IMR-90 (cell line): ENCODE data around the gene ARFGEF3. TPM values are rescaled to one million over a fixed set of nuclear protein-coding genes. Genes with fewer than 3 reads are reported as not detected.

Experiments used
- ATAC-seq: fragments of 200-7000 bp; cut with Tn5 transposase; 2 replicates; pipeline ENCODE4 v1.9.1; 2020; ENCODE audit warnings: low read depth, mild to moderate bottlenecking, moderate library complexity
- BruUV-seq: library from RNA; stranded (reverse); fragments of 400-500 nt; replicated peaks from 2 replicates; lab custom pipeline; 2021; lab: Mats Ljungman, UMichigan
- CTCF ChIA-PET: fragments of 300-600 bp; formaldehyde crosslinking; extraction: SDS; loops from one replicate; lab custom pipeline; 2021; ENCODE audit warnings: antibody characterized with exemption; lab: Yijun Ruan, JAX
- POLR2A ChIA-PET: fragments of 300-600 bp; sonication (Branson Sonifier 250); formaldehyde crosslinking; loops from one replicate; lab custom pipeline; 2022; ENCODE audit warnings: antibody characterized with exemption; ENCODE audit not compliant: unreplicated experiment; lab: Charles Lee
- DNase-seq: peaks from one replicate; pipeline ENCODE4 v3.0.0; 2013
- H2AFZ ChIP-seq: replicated peaks from 2 replicates; pipeline ENCODE3; 2013; ENCODE audit warnings: low read length, mild to moderate bottlenecking; ENCODE audit not compliant: poor library complexity
- H2AK5ac ChIP-seq: 2 replicates; pipeline ENCODE4 v1.6.1; 2013; ENCODE audit warnings: low read depth, low read length, inconsistent platforms
- H2AK9ac ChIP-seq: replicated peaks from 2 replicates; pipeline ENCODE3; 2013; ENCODE audit warnings: mild to moderate bottlenecking, low read depth, low read length, moderate library complexity; ENCODE audit not compliant: poor library complexity
- H2BK120ac ChIP-seq: 2 replicates; pipeline ENCODE4 v1.6.1; 2013; ENCODE audit warnings: low read depth, low read length, inconsistent platforms
- H2BK15ac ChIP-seq: 3 replicates; pipeline ENCODE4 v1.6.1; 2013; ENCODE audit warnings: low read depth, low read length, inconsistent platforms
- H2BK20ac ChIP-seq: 2 replicates; pipeline ENCODE4 v1.6.1; 2013; ENCODE audit warnings: low read depth, mild to moderate bottlenecking, inconsistent platforms, low read length, moderate library complexity
- H2BK5ac ChIP-seq: 2 replicates; pipeline ENCODE4 v1.6.1; 2013; ENCODE audit warnings: mild to moderate bottlenecking, low read depth, low read length, inconsistent platforms; ENCODE audit not compliant: poor library complexity, severe bottlenecking
- H3K14ac ChIP-seq: replicated peaks from 2 replicates; pipeline ENCODE4 v1.6.1; 2013; ENCODE audit warnings: low read depth, low read length, inconsistent platforms
- H3K18ac ChIP-seq: 2 replicates; pipeline ENCODE4 v1.6.1; 2013; ENCODE audit warnings: low read depth, low read length, control low read depth
- H3K23ac ChIP-seq: 2 replicates; pipeline ENCODE4 v1.6.1; 2013; ENCODE audit warnings: low read depth, low read length, inconsistent platforms
- H3K27ac ChIP-seq: 2 replicates; pipeline ENCODE4 v1.5.1; 2013; ENCODE audit warnings: mild to moderate bottlenecking, control low read depth, low read length; ENCODE audit not compliant: insufficient read depth
- H3K27me3 ChIP-seq: 2 replicates; pipeline ENCODE4 v1.6.1; 2013; ENCODE audit warnings: low read length; ENCODE audit not compliant: control insufficient read depth, insufficient read depth
- H3K36me3 ChIP-seq: 2 replicates; pipeline ENCODE4 v1.6.1; 2013; ENCODE audit warnings: low read length, mixed read lengths; ENCODE audit not compliant: control insufficient read depth, insufficient read depth
- H3K4ac ChIP-seq: 2 replicates; pipeline ENCODE4 v1.6.1; 2013; ENCODE audit warnings: low read depth, low read length, inconsistent platforms
- H3K4me1 ChIP-seq: 2 replicates; pipeline ENCODE4 v1.6.1; 2013; ENCODE audit warnings: low read length, mixed read lengths; ENCODE audit not compliant: control insufficient read depth, insufficient read depth
- H3K4me2 ChIP-seq: 2 replicates; pipeline ENCODE4 v1.6.1; 2013; ENCODE audit warnings: low read depth, mild to moderate bottlenecking, control low read depth, low read length, moderate library complexity
- H3K4me3 ChIP-seq: 2 replicates; pipeline ENCODE4 v1.5.1; 2013; ENCODE audit warnings: low read depth, mild to moderate bottlenecking, control low read depth, low read length, moderate library complexity; ENCODE audit not compliant: insufficient read depth
- H3K56ac ChIP-seq: 2 replicates; pipeline ENCODE4 v1.6.1; 2013; ENCODE audit warnings: low read length, inconsistent platforms; ENCODE audit not compliant: insufficient read depth; ENCODE audit errors: extremely low read depth
- H3K79me1 ChIP-seq, 2 experiments: 2 replicates each; pipeline ENCODE4 v1.6.1; 2013; ENCODE audit warnings: low read length in 2 of 2, inconsistent platforms in 1 of 2, low read depth in 1 of 2
- H3K9ac ChIP-seq: 2 replicates; pipeline ENCODE4 v1.6.1; 2013; ENCODE audit warnings: low read depth, low read length, control low read depth
- H3K9me1 ChIP-seq: 2 replicates; pipeline ENCODE4 v1.6.1; 2013; ENCODE audit warnings: low read length, inconsistent platforms; ENCODE audit not compliant: insufficient read depth
- H3K9me3 ChIP-seq: 2 replicates; pipeline ENCODE4 v1.6.1; 2013; ENCODE audit warnings: low read length; ENCODE audit not compliant: control insufficient read depth, insufficient read depth
- H4K20me1 ChIP-seq: 2 replicates; pipeline ENCODE4 v1.6.1; 2013; ENCODE audit warnings: low read length, inconsistent platforms; ENCODE audit not compliant: insufficient read depth
- H4K5ac ChIP-seq: 2 replicates; pipeline ENCODE4 v1.6.1; 2013; ENCODE audit warnings: mild to moderate bottlenecking, low read depth, low read length, control low read depth
- H4K8ac ChIP-seq, 2 experiments: 2 replicates each; pipeline ENCODE4 v1.6.1; 2013; ENCODE audit warnings: low read depth in 2 of 2, low read length in 2 of 2, control low read depth in 1 of 2, inconsistent platforms in 1 of 2
- H4K91ac ChIP-seq: 2 replicates; pipeline ENCODE4 v1.6.1; 2013; ENCODE audit warnings: low read depth, low read length, inconsistent platforms; ENCODE audit not compliant: insufficient read depth
- BHLHE40 ChIP-seq: fragments of 150-350 bp; IDR thresholded peaks from 2 replicates; pipeline ENCODE4 v1.6.1; 2016; ENCODE audit warnings: mild to moderate bottlenecking, low read depth, low read length
- CEBPB ChIP-seq: IDR thresholded peaks from 2 replicates; pipeline ENCODE4 v1.6.1; 2012; ENCODE audit warnings: low read depth, low read length, improper control_type of control experiment
- CHD1 ChIP-seq: IDR thresholded peaks from 2 replicates; pipeline ENCODE4 v1.6.1; 2012; ENCODE audit warnings: low read depth, low read length, improper control_type of control experiment
- ELK1 ChIP-seq: fragments of 150-350 bp; IDR thresholded peaks from 2 replicates; pipeline ENCODE4 v1.6.1; 2016; ENCODE audit warnings: low read depth, mild to moderate bottlenecking, low read length, moderate library complexity, borderline replicate concordance
- FOS ChIP-seq: fragments of 150-350 bp; IDR thresholded peaks from 2 replicates; pipeline ENCODE4 v1.6.1; 2016; ENCODE audit warnings: low read depth, low read length
- MAFK ChIP-seq: IDR thresholded peaks from 2 replicates; pipeline ENCODE4 v1.6.1; 2012; ENCODE audit warnings: low read depth, low read length, improper control_type of control experiment
- MAZ ChIP-seq: IDR thresholded peaks from 2 replicates; pipeline ENCODE4 v1.6.1; 2012; ENCODE audit warnings: low read depth, mild to moderate bottlenecking, low read length, improper control_type of control experiment, moderate library complexity, borderline replicate concordance
- MXI1 ChIP-seq: IDR thresholded peaks from 2 replicates; pipeline ENCODE4 v1.6.1; 2012; ENCODE audit warnings: low read depth, mild to moderate bottlenecking, low read length, moderate library complexity, borderline replicate concordance
- NFE2L2 ChIP-seq: fragments of 150-350 bp; IDR thresholded peaks from 2 replicates; pipeline ENCODE4 v1.6.1; 2016; ENCODE audit warnings: low read depth, mild to moderate bottlenecking, low read length
- POLR2A ChIP-seq: IDR thresholded peaks from 2 replicates; pipeline ENCODE4 v1.6.1; 2012; ENCODE audit warnings: mild to moderate bottlenecking, low read depth, low read length
- RAD21 ChIP-seq: IDR thresholded peaks from 2 replicates; pipeline ENCODE4 v1.6.1; 2012; ENCODE audit warnings: low read length, improper control_type of control experiment
- RCOR1 ChIP-seq: IDR thresholded peaks from 2 replicates; pipeline ENCODE4 v1.6.1; 2012; ENCODE audit warnings: mild to moderate bottlenecking, low read length, improper control_type of control experiment; ENCODE audit not compliant: insufficient replicate concordance
- RFX5 ChIP-seq: IDR thresholded peaks from 2 replicates; pipeline ENCODE4 v1.8.0; 2012; ENCODE audit warnings: low read depth, mild to moderate bottlenecking, low read length, moderate library complexity
- SMC3 ChIP-seq: fragments of 150-350 bp; IDR thresholded peaks from 2 replicates; pipeline ENCODE4 v1.6.1; 2016; ENCODE audit warnings: low read depth, mild to moderate bottlenecking, antibody characterized with exemption, low read length, moderate library complexity
- whole genome bisulfite sequencing, 2 experiments: methylation state at CpG; one replicate each; pipeline versions ENCODE4 v1.1.5 to v1.1.7; 2013; ENCODE audit warnings: missing lambda C conversion rate in 2 of 2; ENCODE audit not compliant: insufficient read length in 1 of 2; ENCODE audit errors: extremely low coverage in 2 of 2; 5-methylcytosine and 5-hydroxymethylcytosine counted together
- dilution Hi-C: fragments of 300-500 bp; cut with HindIII; formaldehyde crosslinking; loops from one replicate; pipeline ENCODE4 v1.14.3; 2018; ENCODE audit warnings: low sequenced_read_pairs; ENCODE audit not compliant: unreplicated experiment
- in situ Hi-C: fragments of 300-500 bp; cut with MboI; formaldehyde crosslinking; loops from 3 replicates; pipeline ENCODE4 v1.14.3; 2019; ENCODE audit warnings: low sequenced_read_pairs, inconsistent platforms, mixed read lengths
- intact Hi-C: fragments of 100-400 bp; cut with micrococcal nuclease; formaldehyde crosslinking; loops from 2 replicates; pipeline ENCODE4 v1.10.0; 2022
- polyA plus RNA-seq, 3 experiments: library from polyadenylated mRNA; depleted of rRNA; stranded (reverse); fragments of >200 nt; gene quantifications; 2 replicates each; pipeline ENCODE4 v1.2.3, GENCODE V29; 2012; ENCODE audit warnings: low replicate concordance in 1 of 3
- total RNA-seq: library from RNA; depleted of rRNA; stranded (reverse); fragments of >200 nt; gene quantifications from 2 replicates; pipeline ENCODE4 v1.2.3, GENCODE V29; 2012
- TF ChIP-seq, protein P1 (sequence below): conservative IDR thresholded peaks from 2 replicates; pipeline ENCODE4 v1.5.1; 2012; ENCODE audit warnings: mild to moderate bottlenecking, low read depth, low read length, improper control_type of control experiment
- TF ChIP-seq, protein P2 (sequence below): fragments of 150-350 bp; IDR thresholded peaks from 2 replicates; pipeline ENCODE4 v1.6.1; 2017; ENCODE audit warnings: mild to moderate bottlenecking, antibody characterized with exemption, low read length, low read depth

The ARFGEF3 gene
- total and polyA plus RNA-seq, 2 of the 4 experiments (the other 2 are of a cell fraction): under 0.01 to 0.02 TPM

DNA sequence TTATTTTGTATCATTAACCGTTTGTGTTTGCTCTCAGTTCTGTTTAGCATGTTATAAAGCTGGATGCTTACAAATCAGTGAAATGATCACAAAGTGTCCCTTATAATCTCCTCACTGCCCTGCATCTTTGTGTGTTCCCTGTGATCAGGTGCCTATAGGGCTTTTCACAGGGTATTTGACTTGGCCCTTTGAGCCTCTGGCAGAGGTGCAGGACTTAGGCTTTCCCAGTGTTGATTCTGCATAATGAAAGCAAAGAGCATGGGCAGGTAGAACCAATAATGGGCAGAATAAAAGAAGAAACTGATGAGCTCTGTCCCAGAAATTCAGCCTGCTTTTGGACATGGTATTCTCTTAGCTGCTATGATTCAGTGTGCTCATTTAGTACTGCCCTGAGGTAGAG is 73.5 kb downstream of the ARFGEF3 start:
- no peak overlapping the region for H2BK120ac ChIP-seq
- H3K27me3 ChIP-seq: peaks cover 6% of the 10 kb centered on the region
- no peaks in the 10 kb centered on the region for H3K4me1 ChIP-seq
- no peak overlapping the region for H3K4ac ChIP-seq
- no peak overlapping the region for H3K23ac ChIP-seq
- no peak overlapping the region for H3K27ac ChIP-seq
- H4K5ac ChIP-seq: no peak overlapping the region
- H3K4me3 ChIP-seq: no peak overlapping the region
- H3K79me1 ChIP-seq: no peaks in the 10 kb centered on the region
- ChIA-PET CTCF (interaction anchor here (1.4 to 1.5 kb wide), 2 partner anchors 13 to 14 kb away, joined by 3 to 6 read pairs; no protein-coding TSS in a partner anchor), POLR2A (no interaction called here)
- DNase-seq (no peak), ATAC-seq (no peak)
- H4K20me1 ChIP-seq: no peaks in the 10 kb centered on the region
- H3K4me2 ChIP-seq: no peak overlapping the region
- TF ChIP-seq, protein P1, sequence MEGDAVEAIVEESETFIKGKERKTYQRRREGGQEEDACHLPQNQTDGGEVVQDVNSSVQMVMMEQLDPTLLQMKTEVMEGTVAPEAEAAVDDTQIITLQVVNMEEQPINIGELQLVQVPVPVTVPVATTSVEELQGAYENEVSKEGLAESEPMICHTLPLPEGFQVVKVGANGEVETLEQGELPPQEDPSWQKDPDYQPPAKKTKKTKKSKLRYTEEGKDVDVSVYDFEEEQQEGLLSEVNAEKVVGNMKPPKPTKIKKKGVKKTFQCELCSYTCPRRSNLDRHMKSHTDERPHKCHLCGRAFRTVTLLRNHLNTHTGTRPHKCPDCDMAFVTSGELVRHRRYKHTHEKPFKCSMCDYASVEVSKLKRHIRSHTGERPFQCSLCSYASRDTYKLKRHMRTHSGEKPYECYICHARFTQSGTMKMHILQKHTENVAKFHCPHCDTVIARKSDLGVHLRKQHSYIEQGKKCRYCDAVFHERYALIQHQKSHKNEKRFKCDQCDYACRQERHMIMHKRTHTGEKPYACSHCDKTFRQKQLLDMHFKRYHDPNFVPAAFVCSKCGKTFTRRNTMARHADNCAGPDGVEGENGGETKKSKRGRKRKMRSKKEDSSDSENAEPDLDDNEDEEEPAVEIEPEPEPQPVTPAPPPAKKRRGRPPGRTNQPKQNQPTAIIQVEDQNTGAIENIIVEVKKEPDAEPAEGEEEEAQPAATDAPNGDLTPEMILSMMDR: no peak
- TF ChIP-seq SMC3 (no peak), RAD21 (no peak), MXI1 (no peak), MAZ (no peak), NFE2L2 (no peak), MAFK (no peak), FOS (no peak), ELK1 (no peak), POLR2A (no peak), CEBPB (no peak), RCOR1 (no peak), BHLHE40 (no peak), RFX5 (no peak), CHD1 (no peak)
- TF ChIP-seq, protein P2, sequence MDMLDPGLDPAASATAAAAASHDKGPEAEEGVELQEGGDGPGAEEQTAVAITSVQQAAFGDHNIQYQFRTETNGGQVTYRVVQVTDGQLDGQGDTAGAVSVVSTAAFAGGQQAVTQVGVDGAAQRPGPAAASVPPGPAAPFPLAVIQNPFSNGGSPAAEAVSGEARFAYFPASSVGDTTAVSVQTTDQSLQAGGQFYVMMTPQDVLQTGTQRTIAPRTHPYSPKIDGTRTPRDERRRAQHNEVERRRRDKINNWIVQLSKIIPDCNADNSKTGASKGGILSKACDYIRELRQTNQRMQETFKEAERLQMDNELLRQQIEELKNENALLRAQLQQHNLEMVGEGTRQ: no peak
- no peak overlapping the region for H3K18ac ChIP-seq
- no peak overlapping the region for H2AFZ ChIP-seq
- in situ Hi-C loops (no loop called here), dilution Hi-C loops (no loop called here), intact Hi-C loops (no loop called here)
- WGBS, 2 experiments: no CpG with 5 or more reads among the region's 1 CpG
- no peak overlapping the region for H4K8ac ChIP-seq
- H2BK5ac ChIP-seq: no peak overlapping the region
- no peaks in the 10 kb centered on the region for H3K9me3 ChIP-seq
- no peak overlapping the region for H2BK15ac ChIP-seq
- 0 out of 2 replicates have a peak, but pooled peaks cover 3% of the 10 kb centered on the region for H3K9me1 ChIP-seq
- H2BK20ac ChIP-seq: no peak overlapping the region
- BruUV-seq: no TSS peak
- H2AK5ac ChIP-seq: no peak overlapping the region
- H3K14ac ChIP-seq: no peak overlapping the region
- no peaks in the 10 kb centered on the region for H3K36me3 ChIP-seq
- H2AK9ac ChIP-seq: no peak overlapping the region
- H3K56ac ChIP-seq: no peak overlapping the region
- no peak overlapping the region for H3K9ac ChIP-seq
- no peak overlapping the region for H4K91ac ChIP-seq
